ENCODE data around the gene TUBGCP6.

Gene TUBGCP6

GRCh38 chr22:50246242-50247175 lies 1.7 kb upstream of the TUBGCP6 start:
- ChIA-PET CTCF (interaction anchor here (0.9 to 7.5 kb wide), 5 partner anchors 9 to 251 kb away, joined by 3 to 92 read pairs (median 4); no protein-coding TSS in a partner anchor), POLR2A (no interaction called here)
- peak overlapping the region; percentile 98 for H3K4me3 ChIP-seq (ENCODE audit: low read depth, low read length)
- no peak for TF ChIP-seq CTCF (IDR thresholded peaks at IDR 0.05; ENCODE audit: insufficient read depth, low read length, missing control alignments)
- DNase-seq (ENCODE audit: low read depth, low spot score): no peak

- ChIA-PET CTCF (interaction anchor here (0.9 to 6.2 kb wide), 5 partner anchors 8 to 252 kb away, joined by 3 to 66 read pairs (median 3); no protein-coding TSS in a partner anchor), POLR2A (no interaction called here)
- no peak for DNase-seq (ENCODE audit: low read depth, low spot score)
- peak overlapping the region; percentile 98 for H3K4me3 ChIP-seq (ENCODE audit: low read depth, low read length)
- TF ChIP-seq CTCF (IDR thresholded peaks at IDR 0.05; ENCODE audit: insufficient read depth, low read length, missing control alignments): no peak
Measured at GRCh38 chr22:50245214-50246072, 620 bp upstream of the TUBGCP6 start.

- ChIA-PET CTCF (interaction anchor here (0.7 to 6.2 kb wide), 9 partner anchors 8 to 197 kb away, joined by 3 to 66 read pairs (median 3); partner anchors contain the start of gene HDAC10), POLR2A (interaction anchor here (1.0 kb wide), 2 partner anchors 83 to 276 kb away, joined by 3 to 4 read pairs; partner anchors contain the start of gene DENND6B)
- peak overlapping the region; percentile 98 for H3K4me3 ChIP-seq (ENCODE audit: low read depth, low read length)
- TF ChIP-seq CTCF (IDR thresholded peaks at IDR 0.05; ENCODE audit: insufficient read depth, low read length, missing control alignments): no peak
- DNase-seq (ENCODE audit: low read depth, low spot score): no peak
Measured at GRCh38 chr22:50243685-50244419, 971 bp downstream of the TUBGCP6 start.

- ChIA-PET CTCF (interaction anchor here (0.8 to 6.2 kb wide), 22 partner anchors 9 to 283 kb away, joined by 3 to 66 read pairs (median 5); partner anchors contain the start of genes HDAC10 and SCO2), POLR2A (interaction anchor here (1.0 kb wide), 1 partner anchor 275 kb away, joined by 4 read pairs; no protein-coding TSS in a partner anchor)
- H3K4me3 ChIP-seq (ENCODE audit: low read depth, low read length): peak overlapping the region; percentile 49
- no peak for TF ChIP-seq CTCF (IDR thresholded peaks at IDR 0.05; ENCODE audit: insufficient read depth, low read length, missing control alignments)
- DNase-seq (ENCODE audit: low read depth, low spot score): no peak
Measured at GRCh38 chr22:50242406-50242949, 2.3 kb downstream of the TUBGCP6 start.

GRCh38 chr22:50238755-50239154 lies 6.1 kb downstream of the TUBGCP6 start:
- no peak for TF ChIP-seq CTCF (IDR thresholded peaks at IDR 0.05; ENCODE audit: insufficient read depth, low read length, missing control alignments)
- ChIA-PET POLR2A (no interaction called here), CTCF (interaction anchor here (1.1 to 5.3 kb wide), 8 partner anchors 7 to 128 kb away, joined by 3 to 58 read pairs (median 16); partner anchors contain the start of gene HDAC10)
- DNase-seq (ENCODE audit: low read depth, low spot score): no peak
- H3K4me3 ChIP-seq (ENCODE audit: low read depth, low read length): no peak overlapping the region
